WERI-Rb-1 (cell line): ENCODE data around the gene CFAP47.
"Not testable (repeated sequence)": the region's sequence is repeated elsewhere in the genome, so short reads cannot be mapped to it uniquely, and the experiment has no call there.

Source experiments
- DNase-seq: peaks from one replicate; pipeline ENCODE4 v3.0.0-alpha.2; 2020
- H3K27ac ChIP-seq: fragments of 250-450 bp; sonication (Bioruptor Pico); 2 replicates; pipeline ENCODE4 v1.5.1; 2020; ENCODE audit warnings: mild to moderate bottlenecking, moderate library complexity
- H3K27me3 ChIP-seq: fragments of 250-450 bp; sonication (Bioruptor Pico); 2 replicates; pipeline ENCODE4 v1.5.1; 2021; ENCODE audit warnings: mild to moderate bottlenecking, low read depth, moderate library complexity; ENCODE audit not compliant: insufficient read depth, severe bottlenecking
- H3K36me3 ChIP-seq: fragments of 250-450 bp; sonication (Bioruptor Pico); 2 replicates; pipeline ENCODE4 v1.5.1; 2020; ENCODE audit warnings: mild to moderate bottlenecking, moderate library complexity
- H3K4me3 ChIP-seq: 2 replicates; pipeline ENCODE4 v1.5.1; 2011; ENCODE audit warnings: low read depth, mild to moderate bottlenecking, control low read depth, low read length
- H3K9me3 ChIP-seq: fragments of 250-450 bp; sonication (Bioruptor Pico); 2 replicates; pipeline ENCODE4 v1.5.1; 2021; ENCODE audit warnings: mild to moderate bottlenecking, moderate library complexity; ENCODE audit not compliant: severe bottlenecking
- CTCF ChIP-seq: IDR thresholded peaks from 2 replicates; pipeline ENCODE4 v1.5.1; 2011; ENCODE audit warnings: low read depth, mild to moderate bottlenecking, control low read depth, inconsistent platforms, low read length

Gene CFAP47

GRCh38 chrX:35919536-35920309, at the start of gene CFAP47:
Gene CFAP47, plus strand, starts transcription at chrX:35919734. Its CDS starts 66 bp downstream, at chrX:35919800.
- H3K27me3 ChIP-seq, result peaks cover 2% of the 10 kb centered on the region
- H3K27ac ChIP-seq, result no peak within 1 kb of the TSS
- peak within 1 kb of the TSS; percentile 47 for H3K4me3 ChIP-seq
- H3K9me3 ChIP-seq, result no peaks in the 10 kb centered on the region
- H3K36me3 ChIP-seq, result no peaks in the 10 kb centered on the region
- TF ChIP-seq CTCF, result no peak
- DNase-seq, result peak; percentile 56

- no peak overlapping the region for H3K4me3 ChIP-seq
- DNase-seq, result no peak
- no peaks in the 10 kb centered on the region for H3K9me3 ChIP-seq
- TF ChIP-seq CTCF, result no peak
- no peaks in the 10 kb centered on the region for H3K36me3 ChIP-seq
- H3K27ac ChIP-seq, result no peak overlapping the region
- no peaks in the 10 kb centered on the region for H3K27me3 ChIP-seq
Observed at GRCh38 chrX:35880601-35881000, 38.9 kb upstream of the CFAP47 start.

- Histone ChIP-seq H3K27me3 (peaks cover 5% of the 10 kb centered on the region), H3K9me3 (no peaks in the 10 kb centered on the region), H3K4me3 (no peak overlapping the region), H3K36me3 (no peaks in the 10 kb centered on the region), H3K27ac (no peak overlapping the region)
- no peak for DNase-seq
- TF ChIP-seq CTCF, result no peak
Observed at GRCh38 chrX:35886135-35886534, 33.4 kb upstream of the CFAP47 start.

DNA sequence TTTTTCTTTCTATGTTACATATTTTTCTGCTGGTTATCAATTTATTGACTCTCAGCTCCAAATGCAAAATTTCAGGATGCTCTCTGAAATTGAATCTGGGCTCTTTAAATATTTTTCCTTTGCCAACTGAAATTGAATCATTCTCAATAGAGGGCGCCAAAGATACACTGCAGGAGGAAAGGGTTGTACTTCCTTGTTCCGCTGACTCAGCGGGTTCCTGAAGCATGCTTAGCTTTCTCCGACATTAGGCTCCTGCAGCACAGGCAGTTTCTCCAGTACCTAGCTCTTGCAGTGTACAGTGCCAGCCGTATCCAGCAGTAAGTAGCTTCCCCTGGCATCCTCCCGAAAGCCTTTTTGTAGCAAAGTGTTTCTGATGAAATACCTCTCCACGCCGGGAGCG, 28.8 kb upstream of the CFAP47 start:
- Histone ChIP-seq H3K9me3 (no peaks in the 10 kb centered on the region), H3K27me3 (peaks cover 5% of the 10 kb centered on the region), H3K36me3 (no peaks in the 10 kb centered on the region), H3K4me3 (no peak overlapping the region), H3K27ac (no peak overlapping the region)
- peak; percentile 67; the same call in 1 of the 2 replicates for TF ChIP-seq CTCF
- peak; percentile 59 for DNase-seq

- H3K9me3 ChIP-seq, H3K36me3 ChIP-seq, H3K27me3 ChIP-seq, H3K27ac ChIP-seq, H3K4me3 ChIP-seq, DNase-seq: not testable (repeated sequence)
Observed at GRCh38 chrX:35986816-35987215, 67.3 kb downstream of the CFAP47 start.

GRCh38 chrX:36007207-36007606, 87.7 kb downstream of the CFAP47 start:
- no peak overlapping the region for H3K4me3 ChIP-seq
- TF ChIP-seq CTCF, result no peak
- no peaks in the 10 kb centered on the region for H3K27me3 ChIP-seq
- no peak for DNase-seq
- H3K36me3 ChIP-seq, result no peaks in the 10 kb centered on the region
- H3K27ac ChIP-seq, result no peak overlapping the region
- no peaks in the 10 kb centered on the region for H3K9me3 ChIP-seq
